Thoracic aorta (tissue), 2 donors: ENCODE results near the gene RBPMS2. TPM values are rescaled to one million over a fixed set of nuclear protein-coding genes. Genes with fewer than 3 reads are reported as not detected.

Experiments used
- ATAC-seq: fragments of 150-250 bp; one replicate; pipeline ENCODE4 v1.8.0; 2017; ENCODE audit warnings: low read depth; ENCODE audit not compliant: insufficient number of reproducible peaks, low FRiP score
- DNase-seq: peaks from one replicate; pipeline ENCODE4 v3.0.0-alpha.2; 2020; ENCODE audit warnings: low spot score
- H3K27ac ChIP-seq, 2 donors: fragments of 200-600 bp; sonication (generic); 1 replicate in 1 of 2; 2 replicates in 1 of 2; pipeline ENCODE4 v1.5.1; 2016; ENCODE audit warnings: mild to moderate bottlenecking in 2 of 2, moderate library complexity in 2 of 2
- H3K27me3 ChIP-seq: fragments of 200-600 bp; sonication (generic); replicated peaks from 2 replicates; pipeline ENCODE4 v1.6.0; 2016; ENCODE audit warnings: mild to moderate bottlenecking; ENCODE audit not compliant: insufficient read depth
- H3K36me3 ChIP-seq: fragments of 200-600 bp; sonication (generic); one replicate; pipeline ENCODE4 v1.5.1; 2016
- H3K4me1 ChIP-seq, 2 donors: fragments of 200-600 bp; sonication (generic); 1 replicate in 1 of 2; 2 replicates in 1 of 2; pipeline versions ENCODE4 v1.5.1 to v1.6.0; 2016; ENCODE audit warnings: low read depth in 2 of 2, mild to moderate bottlenecking in 1 of 2; ENCODE audit not compliant: control insufficient read depth in 1 of 2
- H3K4me3 ChIP-seq: fragments of 200-600 bp; sonication (generic); 2 replicates; pipeline ENCODE4 v1.5.1; 2016; ENCODE audit warnings: mild to moderate bottlenecking
- H3K9me3 ChIP-seq: fragments of 200-600 bp; sonication (generic); 2 replicates; pipeline ENCODE4 v1.5.1; 2016
- total RNA-seq, 2 donors: library from RNA; depleted of rRNA; stranded (reverse); fragments of >200 nt; gene quantifications; one replicate each; pipeline versions ENCODE4 v1.1.0 to v1.2.3, GENCODE V29; 2016
- TF ChIP-seq, protein P1 (sequence below): fragments of 200-600 bp; sonication (generic); IDR thresholded peaks from one replicate; pipeline ENCODE4 v1.5.1; 2019; ENCODE audit warnings: antibody characterized with exemption

RBPMS2 gene
- total RNA-seq, 2 donors from 2014 or later: 4.4 TPM; not detected in 1

- Histone ChIP-seq H3K36me3 (no peaks in the 10 kb centered on the region), H3K4me3 (peak overlapping the region; percentile 92), H3K9me3 (no peaks in the 10 kb centered on the region), H3K27ac (peak overlapping the region; percentile 81 to 88), H3K27me3 (no peaks in the 10 kb centered on the region), H3K4me1 (peaks cover 43 to 48% of the 10 kb centered on the region in 2 donors)
- ATAC-seq (peak; percentile 64), DNase-seq (peak; percentile 96)
- TF ChIP-seq, protein P1, sequence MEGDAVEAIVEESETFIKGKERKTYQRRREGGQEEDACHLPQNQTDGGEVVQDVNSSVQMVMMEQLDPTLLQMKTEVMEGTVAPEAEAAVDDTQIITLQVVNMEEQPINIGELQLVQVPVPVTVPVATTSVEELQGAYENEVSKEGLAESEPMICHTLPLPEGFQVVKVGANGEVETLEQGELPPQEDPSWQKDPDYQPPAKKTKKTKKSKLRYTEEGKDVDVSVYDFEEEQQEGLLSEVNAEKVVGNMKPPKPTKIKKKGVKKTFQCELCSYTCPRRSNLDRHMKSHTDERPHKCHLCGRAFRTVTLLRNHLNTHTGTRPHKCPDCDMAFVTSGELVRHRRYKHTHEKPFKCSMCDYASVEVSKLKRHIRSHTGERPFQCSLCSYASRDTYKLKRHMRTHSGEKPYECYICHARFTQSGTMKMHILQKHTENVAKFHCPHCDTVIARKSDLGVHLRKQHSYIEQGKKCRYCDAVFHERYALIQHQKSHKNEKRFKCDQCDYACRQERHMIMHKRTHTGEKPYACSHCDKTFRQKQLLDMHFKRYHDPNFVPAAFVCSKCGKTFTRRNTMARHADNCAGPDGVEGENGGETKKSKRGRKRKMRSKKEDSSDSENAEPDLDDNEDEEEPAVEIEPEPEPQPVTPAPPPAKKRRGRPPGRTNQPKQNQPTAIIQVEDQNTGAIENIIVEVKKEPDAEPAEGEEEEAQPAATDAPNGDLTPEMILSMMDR: no peak
Observed at GRCh38 chr15:64702816-64703631, 72.4 kb downstream of the RBPMS2 start.

- H3K9me3 ChIP-seq: no peaks in the 10 kb centered on the region
- H3K27me3 ChIP-seq: no peaks in the 10 kb centered on the region
- TF ChIP-seq, protein P1: no peak
- H3K27ac ChIP-seq: peak overlapping the region; percentile 81 to 88
- peak overlapping the region; percentile 92 for H3K4me3 ChIP-seq
- no peaks in the 10 kb centered on the region for H3K36me3 ChIP-seq
- DNase-seq: no peak
- ATAC-seq: no peak
- H3K4me1 ChIP-seq: peaks cover 51 to 62% of the 10 kb centered on the region in 2 donors
Observed at GRCh38 chr15:64701482-64702184, 73.8 kb downstream of the RBPMS2 start.

- Histone ChIP-seq H3K4me1 (peaks cover 51 to 68% of the 10 kb centered on the region in 2 donors), H3K27me3 (no peaks in the 10 kb centered on the region), H3K9me3 (no peaks in the 10 kb centered on the region), H3K27ac (peak overlapping the region; percentile 81 to 88), H3K36me3 (no peaks in the 10 kb centered on the region), H3K4me3 (peak overlapping the region; percentile 92)
- ATAC-seq (no peak), DNase-seq (no peak)
- TF ChIP-seq, protein P1: no peak
Observed at GRCh38 chr15:64701051-64701450, 74.3 kb downstream of the RBPMS2 start.

GRCh38 chr15:64699751-64700388 lies 75.5 kb downstream of the RBPMS2 start:
- TF ChIP-seq, protein P1: no peak
- ATAC-seq (no peak), DNase-seq (no peak)
- no peaks in the 10 kb centered on the region for H3K9me3 ChIP-seq
- peak overlapping the region; percentile 74 to 88 for H3K27ac ChIP-seq
- peaks cover 51 to 80% of the 10 kb centered on the region in 2 donors for H3K4me1 ChIP-seq
- H3K27me3 ChIP-seq: no peaks in the 10 kb centered on the region
- H3K36me3 ChIP-seq: no peaks in the 10 kb centered on the region
- H3K4me3 ChIP-seq: peak overlapping the region; percentile 92

DNA sequence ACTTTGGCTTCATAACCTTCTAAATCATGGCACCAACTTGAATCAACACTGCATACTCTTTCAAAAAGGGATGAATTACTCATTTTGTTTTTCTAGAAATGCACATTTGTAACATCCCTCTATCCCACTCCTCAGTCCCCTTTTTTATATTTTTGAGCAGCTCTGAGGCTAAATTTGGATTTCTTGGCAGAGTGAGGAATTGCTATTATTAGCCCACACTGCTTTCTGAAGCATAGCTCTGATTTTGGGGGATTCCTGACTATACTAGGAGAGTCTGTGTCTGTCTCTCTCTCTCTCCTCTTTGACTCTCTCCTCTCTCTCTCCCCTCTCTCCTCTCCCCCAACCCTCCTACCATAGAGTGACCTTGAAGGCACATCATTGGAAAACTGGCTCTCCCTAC lies 76.6 kb downstream of the RBPMS2 start:
- no peak for DNase-seq
- Histone ChIP-seq H3K27ac (peak overlapping the region; percentile 74 to 88), H3K27me3 (no peaks in the 10 kb centered on the region), H3K36me3 (no peaks in the 10 kb centered on the region), H3K9me3 (no peaks in the 10 kb centered on the region), H3K4me3 (peak overlapping the region; percentile 92), H3K4me1 (peaks cover 54 to 90% of the 10 kb centered on the region in 2 donors)
- TF ChIP-seq, protein P1: no peak
- no peak for ATAC-seq
